Measurements from ENCODE around the gene CFHR1.

DNA sequence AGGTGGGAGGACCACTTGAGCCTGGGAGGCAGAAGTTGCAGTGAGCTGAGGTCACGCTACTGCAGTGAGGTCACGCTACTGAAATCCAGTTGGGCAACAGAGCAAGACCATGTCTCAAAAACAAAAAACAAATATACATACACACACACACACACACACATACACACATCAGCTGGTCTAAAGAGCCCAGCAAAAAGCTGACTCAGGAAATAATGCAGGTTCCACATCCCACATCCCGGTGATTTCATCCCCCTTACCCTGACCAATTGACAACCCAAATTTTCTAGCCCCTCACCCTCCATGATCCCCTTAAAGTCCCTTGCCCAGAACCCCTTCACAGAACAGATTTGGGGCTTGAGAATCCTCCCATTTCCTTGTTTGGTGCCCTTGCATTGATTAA lies 56.4 kb downstream of the CFHR1 start:
- TF ChIP-seq, protein P1, sequence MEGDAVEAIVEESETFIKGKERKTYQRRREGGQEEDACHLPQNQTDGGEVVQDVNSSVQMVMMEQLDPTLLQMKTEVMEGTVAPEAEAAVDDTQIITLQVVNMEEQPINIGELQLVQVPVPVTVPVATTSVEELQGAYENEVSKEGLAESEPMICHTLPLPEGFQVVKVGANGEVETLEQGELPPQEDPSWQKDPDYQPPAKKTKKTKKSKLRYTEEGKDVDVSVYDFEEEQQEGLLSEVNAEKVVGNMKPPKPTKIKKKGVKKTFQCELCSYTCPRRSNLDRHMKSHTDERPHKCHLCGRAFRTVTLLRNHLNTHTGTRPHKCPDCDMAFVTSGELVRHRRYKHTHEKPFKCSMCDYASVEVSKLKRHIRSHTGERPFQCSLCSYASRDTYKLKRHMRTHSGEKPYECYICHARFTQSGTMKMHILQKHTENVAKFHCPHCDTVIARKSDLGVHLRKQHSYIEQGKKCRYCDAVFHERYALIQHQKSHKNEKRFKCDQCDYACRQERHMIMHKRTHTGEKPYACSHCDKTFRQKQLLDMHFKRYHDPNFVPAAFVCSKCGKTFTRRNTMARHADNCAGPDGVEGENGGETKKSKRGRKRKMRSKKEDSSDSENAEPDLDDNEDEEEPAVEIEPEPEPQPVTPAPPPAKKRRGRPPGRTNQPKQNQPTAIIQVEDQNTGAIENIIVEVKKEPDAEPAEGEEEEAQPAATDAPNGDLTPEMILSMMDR (IDR thresholded peaks at IDR 0.05; ENCODE audit: poor library complexity), result no peak
- no peak for TF ChIP-seq EZH2 (IDR thresholded peaks at IDR 0.05; ENCODE audit: borderline replicate concordance)

Data from hepatocyte (in vitro differentiated cells).